Activated CD4-positive, alpha-beta memory T cell treated with anti-CD3 and anti-CD28 coated beads for 36 hours (primary cell): ENCODE measurements around the gene TIRAP. TPM values are rescaled to one million over a fixed set of nuclear protein-coding genes. Genes with fewer than 3 reads are reported as not detected.
"Not testable (repeated sequence)": the region's sequence is repeated elsewhere in the genome, so short reads cannot be mapped to it uniquely, and the experiment has no call there.

Experiments used
- CTCF ChIA-PET: fragments of 350-600 bp; sonication (Branson Sonifier 250); formaldehyde crosslinking; loops from one replicate; lab custom pipeline; 2021; ENCODE audit warnings: antibody characterized with exemption, inconsistent platforms; lab: Charles Lee
- POLR2A ChIA-PET: fragments of 350-600 bp; sonication (Branson Sonifier 250); formaldehyde crosslinking; loops from one replicate; lab custom pipeline; 2021; ENCODE audit warnings: antibody characterized with exemption; lab: Charles Lee
- DNase-seq: peaks from one replicate; pipeline ENCODE4 v3.0.0-alpha.2; 2020
- H3K27ac Mint-ChIP-seq: one replicate; pipeline ENCODE4 v1.8.0; 2021; ENCODE audit warnings: mixed read lengths
- H3K27me3 Mint-ChIP-seq: one replicate; pipeline ENCODE4 v1.8.0; 2021; ENCODE audit warnings: mixed read lengths
- H3K36me3 Mint-ChIP-seq: one replicate; pipeline ENCODE4 v1.8.0; 2021; ENCODE audit warnings: mixed read lengths
- H3K4me1 Mint-ChIP-seq: one replicate; pipeline ENCODE4 v1.8.0; 2021; ENCODE audit warnings: low read depth, mixed read lengths
- H3K4me3 Mint-ChIP-seq: one replicate; pipeline ENCODE4 v1.8.0; 2021; ENCODE audit warnings: mild to moderate bottlenecking, mixed read lengths
- H3K9me3 Mint-ChIP-seq: one replicate; pipeline ENCODE4 v1.8.0; 2021; ENCODE audit warnings: mixed read lengths
- intact Hi-C: fragments of 100-400 bp; cut with micrococcal nuclease; formaldehyde crosslinking; loops from one replicate; pipeline ENCODE4 v1.15.1; 2023
- total RNA-seq, 2 experiments: library from RNA; stranded (reverse); gene quantifications; one replicate each; pipeline ENCODE4 v1.2.3, GENCODE V29; 2021

The TIRAP gene
- 1 to 10 TPM; 7.3 to 8.8 TPM for total RNA-seq

DNA sequence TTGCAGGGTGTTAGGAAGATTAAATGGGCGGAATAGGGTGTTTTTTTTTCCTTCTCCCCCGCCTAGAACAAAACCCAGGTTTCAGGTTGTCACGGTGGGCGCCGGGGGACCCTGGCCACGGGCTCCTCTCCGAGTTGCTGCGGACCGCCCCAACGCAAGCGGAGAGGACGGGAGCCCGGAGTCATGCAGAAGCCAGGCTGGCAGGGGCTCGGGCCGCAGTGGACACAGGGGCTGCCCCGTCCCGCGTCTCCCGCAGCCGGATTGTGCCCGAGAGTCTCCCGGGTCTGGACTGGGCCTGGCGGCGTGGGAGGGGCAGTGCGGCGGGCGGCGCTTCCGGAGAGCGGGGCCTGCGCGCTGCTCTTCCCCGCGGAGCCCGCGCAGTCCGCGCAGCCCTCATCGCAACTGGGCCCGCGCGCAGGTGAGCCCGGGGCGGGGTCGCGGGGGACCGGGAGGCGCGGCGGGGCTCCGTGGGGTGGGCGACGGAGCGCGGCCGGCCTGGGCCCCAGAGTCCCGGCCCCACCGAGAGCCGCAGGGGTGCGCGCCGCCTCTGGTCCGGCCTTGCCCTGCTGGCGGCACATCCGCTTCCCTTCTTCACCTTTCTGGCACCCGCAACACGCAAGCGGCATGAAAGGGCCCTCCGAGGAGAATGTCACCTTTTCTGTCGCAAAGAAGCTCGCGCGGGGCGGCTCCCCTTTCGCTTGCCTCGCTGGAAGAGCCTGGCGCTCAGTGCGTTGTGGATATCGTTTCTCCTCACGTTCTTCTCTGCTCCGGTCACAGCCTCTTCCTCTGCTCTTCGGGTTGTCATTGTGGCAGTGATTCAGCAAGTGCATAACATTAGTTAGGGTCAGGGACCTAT, at the start of gene TIRAP:
TSS of gene TIRAP (plus strand) at position 358 of the 856 bp plus-strand sequence. CDS start 7,802 bp downstream, outside the sequence.
- peak within 1 kb of the TSS; percentile 97 for H3K4me3 Mint-ChIP-seq
- no peaks in the 10 kb centered on the region for H3K27me3 Mint-ChIP-seq
- peak within 1 kb of the TSS; percentile 91 for H3K27ac Mint-ChIP-seq
- ChIA-PET POLR2A (interaction anchor here (0.6 to 3.7 kb wide), 8 partner anchors 11 to 838 kb away, joined by 3 to 41 read pairs (median 4); partner anchors contain the start of genes DCPS, FOXRED1, SRPRA and ST3GAL4), CTCF (interaction anchor here (0.9 to 1.0 kb wide), 2 partner anchors 13 kb away, joined by 3 read pairs; no protein-coding TSS in a partner anchor)
- no peaks in the 10 kb centered on the region for H3K9me3 Mint-ChIP-seq
- H3K4me1 Mint-ChIP-seq = peaks cover 39% of the 10 kb centered on the region
- peaks cover under 1% of the 10 kb centered on the region for H3K36me3 Mint-ChIP-seq
- intact Hi-C loops = loop anchor here (1.0 to 2.0 kb wide), 3 partner anchors 14 to 72 kb away; partner anchors contain the start of genes FAM118B, FOXRED1, RPUSD4 and ST3GAL4
- DNase-seq = peak; percentile 73

GRCh38 chr11:126233391-126233790, 49.5 kb upstream of the TIRAP start:
- Mint-ChIP-seq H3K4me1 (peaks cover 2% of the 10 kb centered on the region), H3K9me3 (no peaks in the 10 kb centered on the region), H3K4me3 (no peak overlapping the region), H3K27me3 (no peaks in the 10 kb centered on the region), H3K27ac (no peak overlapping the region), H3K36me3 (peaks cover 12% of the 10 kb centered on the region)
- ChIA-PET CTCF (no interaction called here), POLR2A (no interaction called here)
- intact Hi-C loops = loop anchor here (1.0 kb wide), 1 partner anchor 17 kb away; no protein-coding TSS in a partner anchor
- no peak for DNase-seq

GRCh38 chr11:126246636-126247035, 36.3 kb upstream of the TIRAP start:
- POLR2A ChIA-PET = no interaction called here
- Mint-ChIP-seq H3K4me3 (no peak overlapping the region), H3K4me1 (no peaks in the 10 kb centered on the region), H3K9me3 (no peaks in the 10 kb centered on the region), H3K27ac (no peak overlapping the region), H3K27me3 (no peaks in the 10 kb centered on the region), H3K36me3 (peaks cover 12% of the 10 kb centered on the region)
- no peak for DNase-seq
- intact Hi-C loops = no loop called here
- CTCF ChIA-PET = no interaction called here

- Mint-ChIP-seq H3K4me3 (no peak overlapping the region), H3K4me1 (no peaks in the 10 kb centered on the region), H3K9me3 (no peaks in the 10 kb centered on the region), H3K36me3 (peaks cover 12% of the 10 kb centered on the region), H3K27ac (no peak overlapping the region), H3K27me3 (no peaks in the 10 kb centered on the region)
- no peak for DNase-seq
- POLR2A ChIA-PET = no interaction called here
- intact Hi-C loops = no loop called here
- CTCF ChIA-PET = no interaction called here
Measured at GRCh38 chr11:126253265-126253664, 29.6 kb upstream of the TIRAP start.

- no peak for DNase-seq
- no peak overlapping the region for H3K27ac Mint-ChIP-seq
- ChIA-PET POLR2A (no interaction called here), CTCF (no interaction called here)
- H3K36me3 Mint-ChIP-seq = peaks cover 9% of the 10 kb centered on the region
- no peaks in the 10 kb centered on the region for H3K27me3 Mint-ChIP-seq
- no peak overlapping the region for H3K4me3 Mint-ChIP-seq
- no peaks in the 10 kb centered on the region for H3K9me3 Mint-ChIP-seq
- H3K4me1 Mint-ChIP-seq = no peaks in the 10 kb centered on the region
- intact Hi-C loops = no loop called here
Measured at GRCh38 chr11:126254819-126255218, 28.1 kb upstream of the TIRAP start.

DNA sequence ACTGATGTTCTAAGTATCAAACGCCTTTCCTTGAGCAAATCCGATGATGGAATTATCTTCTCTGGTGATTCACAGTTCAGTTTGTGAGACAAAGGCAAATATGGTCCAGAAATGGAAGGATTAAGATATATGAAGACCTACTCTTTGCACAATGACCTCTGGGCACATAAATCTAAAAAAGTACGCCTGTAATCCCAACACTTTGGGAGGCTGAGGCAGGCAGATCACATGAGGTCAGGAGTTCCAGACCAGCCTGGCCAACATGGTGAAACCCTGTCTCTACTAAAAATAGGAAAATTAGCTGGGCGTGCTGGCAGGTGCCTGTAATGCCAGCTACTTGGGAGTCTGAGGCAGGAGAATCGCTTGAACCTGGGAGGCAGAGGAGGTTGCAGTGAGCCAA, 27.4 kb upstream of the TIRAP start:
- H3K4me3 Mint-ChIP-seq, H3K9me3 Mint-ChIP-seq, intact Hi-C loops, DNase-seq, H3K4me1 Mint-ChIP-seq, H3K27me3 Mint-ChIP-seq, H3K36me3 Mint-ChIP-seq, H3K27ac Mint-ChIP-seq, POLR2A ChIA-PET, CTCF ChIA-PET: not testable (repeated sequence)

GRCh38 chr11:126256216-126256615, 26.7 kb upstream of the TIRAP start:
- H3K4me3 Mint-ChIP-seq = no peak overlapping the region
- ChIA-PET CTCF (no interaction called here), POLR2A (no interaction called here)
- H3K27ac Mint-ChIP-seq = no peak overlapping the region
- DNase-seq = no peak
- no peaks in the 10 kb centered on the region for H3K9me3 Mint-ChIP-seq
- no peaks in the 10 kb centered on the region for H3K27me3 Mint-ChIP-seq
- no peaks in the 10 kb centered on the region for H3K4me1 Mint-ChIP-seq
- H3K36me3 Mint-ChIP-seq = peaks cover 11% of the 10 kb centered on the region
- intact Hi-C loops = no loop called here

DNA sequence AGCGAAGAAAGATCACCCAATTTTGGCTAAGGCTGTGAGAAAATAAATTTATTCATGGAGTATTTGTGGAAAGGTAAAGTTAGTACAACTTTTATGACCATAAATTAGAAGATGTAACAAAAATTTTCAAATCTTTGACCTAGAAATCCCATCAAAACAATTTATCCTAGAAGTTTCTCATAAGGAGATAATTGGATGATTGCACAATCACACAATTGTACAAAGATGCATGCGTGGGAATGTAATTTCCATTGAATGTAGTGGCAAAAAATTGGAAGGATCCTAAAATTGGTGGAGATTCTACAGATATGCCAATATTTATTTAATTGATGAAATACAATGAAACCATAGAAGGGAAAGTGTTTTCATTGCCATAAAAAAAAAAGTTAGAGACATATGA, 25.7 kb upstream of the TIRAP start:
- no peaks in the 10 kb centered on the region for H3K9me3 Mint-ChIP-seq
- CTCF ChIA-PET = no interaction called here

GRCh38 chr11:126257764-126258163, 25.1 kb upstream of the TIRAP start:
- Mint-ChIP-seq H3K9me3 (no peaks in the 10 kb centered on the region), H3K4me1 (no peaks in the 10 kb centered on the region), H3K27me3 (no peaks in the 10 kb centered on the region), H3K36me3 (peaks cover 18% of the 10 kb centered on the region), H3K27ac (no peak overlapping the region), H3K4me3 (no peak overlapping the region)
- DNase-seq = no peak
- intact Hi-C loops = no loop called here
- ChIA-PET POLR2A (no interaction called here), CTCF (no interaction called here)

More for the DNA sequence above, 25.7 kb upstream of the TIRAP start:
- intact Hi-C loops = no loop called here
- Mint-ChIP-seq H3K4me3 (no peak overlapping the region), H3K27me3 (no peaks in the 10 kb centered on the region), H3K4me1 (no peaks in the 10 kb centered on the region), H3K36me3 (peaks cover 16% of the 10 kb centered on the region), H3K27ac (no peak overlapping the region)
- POLR2A ChIA-PET = no interaction called here
- no peak for DNase-seq

DNA sequence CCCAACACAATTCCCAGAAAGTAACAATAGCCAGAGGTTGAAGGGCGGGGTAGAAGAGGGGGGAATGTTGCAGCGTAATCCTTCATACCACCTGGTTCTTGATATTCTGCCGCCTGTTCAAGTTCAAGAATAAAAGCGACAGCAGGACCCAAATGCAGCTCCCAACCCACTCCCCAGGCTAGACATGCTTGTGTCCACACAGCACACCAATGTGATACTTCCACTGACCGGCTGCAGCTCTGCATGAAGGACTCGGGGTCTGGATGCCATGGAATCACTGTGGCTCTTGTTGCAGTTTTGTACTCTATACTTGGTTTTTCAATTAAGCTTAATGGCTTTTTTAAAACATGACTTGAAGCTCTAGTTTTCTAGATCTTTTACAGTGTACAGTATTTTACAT, 20.7 kb upstream of the TIRAP start:
- H3K27me3 Mint-ChIP-seq = no peaks in the 10 kb centered on the region
- intact Hi-C loops = no loop called here
- no peak overlapping the region for H3K27ac Mint-ChIP-seq
- ChIA-PET CTCF (no interaction called here), POLR2A (interaction anchor here (0.6 to 0.8 kb wide), 2 partner anchors 37 to 48 kb away, joined by 3 read pairs; no protein-coding TSS in a partner anchor)
- H3K4me1 Mint-ChIP-seq = peaks cover 10% of the 10 kb centered on the region
- no peaks in the 10 kb centered on the region for H3K9me3 Mint-ChIP-seq
- no peak for DNase-seq
- H3K36me3 Mint-ChIP-seq = peaks cover 53% of the 10 kb centered on the region
- H3K4me3 Mint-ChIP-seq = no peak overlapping the region

DNA sequence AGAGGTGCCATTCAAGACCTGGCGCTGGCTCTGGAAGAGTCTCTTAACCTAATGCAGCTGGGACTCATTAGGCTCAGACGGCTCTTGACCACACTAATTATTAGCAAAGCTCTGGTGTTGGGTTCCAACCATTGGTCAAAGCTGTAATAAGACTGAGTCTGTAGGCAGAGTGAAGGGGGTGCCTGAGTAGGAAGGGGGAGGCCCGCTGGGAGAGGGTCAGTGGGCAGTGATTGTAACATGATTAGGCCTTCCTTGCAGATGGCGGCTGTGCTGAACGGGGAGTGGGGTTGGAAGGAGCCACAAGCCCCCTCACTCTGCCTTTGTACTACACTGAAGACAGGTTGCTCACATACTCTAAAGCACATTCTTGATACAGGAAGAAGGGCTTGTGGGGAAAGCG, 19.4 kb upstream of the TIRAP start:
- no peaks in the 10 kb centered on the region for H3K9me3 Mint-ChIP-seq
- intact Hi-C loops = no loop called here
- H3K4me1 Mint-ChIP-seq = peaks cover 17% of the 10 kb centered on the region
- ChIA-PET CTCF (no interaction called here), POLR2A (no interaction called here)
- peaks cover 62% of the 10 kb centered on the region for H3K36me3 Mint-ChIP-seq
- no peaks in the 10 kb centered on the region for H3K27me3 Mint-ChIP-seq
- no peak overlapping the region for H3K4me3 Mint-ChIP-seq
- H3K27ac Mint-ChIP-seq = peak overlapping the region; percentile 25
- no peak for DNase-seq

GRCh38 chr11:126265811-126266210, 17.1 kb upstream of the TIRAP start:
- H3K36me3 Mint-ChIP-seq = peaks cover 62% of the 10 kb centered on the region
- H3K27ac Mint-ChIP-seq = no peak overlapping the region
- no peaks in the 10 kb centered on the region for H3K9me3 Mint-ChIP-seq
- intact Hi-C loops = loop anchor here (5.0 kb wide), 1 partner anchor 674 kb away; the partner anchor contains the start of gene STT3A
- POLR2A ChIA-PET = no interaction called here
- CTCF ChIA-PET = no interaction called here
- no peak overlapping the region for H3K4me3 Mint-ChIP-seq
- H3K4me1 Mint-ChIP-seq = peaks cover 32% of the 10 kb centered on the region
- DNase-seq = no peak
- H3K27me3 Mint-ChIP-seq = no peaks in the 10 kb centered on the region
